Activated CD8-positive, alpha-beta memory T cell treated with anti-CD3 and anti-CD28 coated beads, Interleukin-2, amount 50 U/mL, for 24 hours (primary cell): Measurements from ENCODE around the gene ADAMTS1.
"Not testable (repeated sequence)": the region's sequence is repeated elsewhere in the genome, so short reads cannot be mapped to it uniquely, and the experiment has no call there.

Experiments used
- DNase-seq: peaks from one replicate; pipeline ENCODE4 v3.0.0-alpha.2; 2020; ENCODE audit errors: extremely low read depth

ADAMTS1 gene

GRCh38 chr21:26845066-26845758 is at the start of gene ADAMTS1:
TSS of gene ADAMTS1 (minus strand) at chr21:26845409. CDS start at chr21:26844954, 455 bp downstream.
- DNase-seq: no peak

- no peak for DNase-seq
Observed at GRCh38 chr21:26892151-26892550, 46.9 kb upstream of the ADAMTS1 start.

- DNase-seq: no peak
Observed at GRCh38 chr21:26888931-26889330, 43.7 kb upstream of the ADAMTS1 start.

- DNase-seq: no peak
Observed at GRCh38 chr21:26888256-26888655, 43.0 kb upstream of the ADAMTS1 start.

GRCh38 chr21:26887251-26887650 is 42.0 kb upstream of the ADAMTS1 start:
- DNase-seq: no peak

GRCh38 chr21:26884436-26884835 is 39.2 kb upstream of the ADAMTS1 start:
- DNase-seq: no peak

- DNase-seq: no peak
Observed at GRCh38 chr21:26883768-26884167, 38.6 kb upstream of the ADAMTS1 start.

GRCh38 chr21:26881504-26882228 is 36.5 kb upstream of the ADAMTS1 start:
- no peak for DNase-seq

- DNase-seq: no peak
Observed at GRCh38 chr21:26877018-26877417, 31.8 kb upstream of the ADAMTS1 start.

- DNase-seq: no peak
Observed at GRCh38 chr21:26874347-26874746, 29.1 kb upstream of the ADAMTS1 start.

- DNase-seq: no peak
Observed at GRCh38 chr21:26865857-26866256, 20.6 kb upstream of the ADAMTS1 start.

GRCh38 chr21:26856871-26857350 is 11.7 kb upstream of the ADAMTS1 start:
- DNase-seq: not testable (repeated sequence)

GRCh38 chr21:26854695-26855094 is 9.5 kb upstream of the ADAMTS1 start:
- DNase-seq: not testable (repeated sequence)

- DNase-seq: no peak
Observed at GRCh38 chr21:26852423-26852822, 7.2 kb upstream of the ADAMTS1 start.

GRCh38 chr21:26851109-26851944 is 6.1 kb upstream of the ADAMTS1 start:
- no peak for DNase-seq

GRCh38 chr21:26850116-26850643 is 5.0 kb upstream of the ADAMTS1 start:
- DNase-seq: no peak

- no peak for DNase-seq
Observed at GRCh38 chr21:26849428-26850115, 4.4 kb upstream of the ADAMTS1 start.

GRCh38 chr21:26847921-26848320 is 2.7 kb upstream of the ADAMTS1 start:
- DNase-seq: no peak

- DNase-seq: no peak
Observed at GRCh38 chr21:26847002-26847401, 1.8 kb upstream of the ADAMTS1 start.

- no peak for DNase-seq
Observed at GRCh38 chr21:26846036-26846931, 1.1 kb upstream of the ADAMTS1 start.

GRCh38 chr21:26845759-26846035 is 488 bp upstream of the ADAMTS1 start:
- no peak for DNase-seq
